ENCODE results near the gene CDH8.

The CDH8 gene

DNA sequence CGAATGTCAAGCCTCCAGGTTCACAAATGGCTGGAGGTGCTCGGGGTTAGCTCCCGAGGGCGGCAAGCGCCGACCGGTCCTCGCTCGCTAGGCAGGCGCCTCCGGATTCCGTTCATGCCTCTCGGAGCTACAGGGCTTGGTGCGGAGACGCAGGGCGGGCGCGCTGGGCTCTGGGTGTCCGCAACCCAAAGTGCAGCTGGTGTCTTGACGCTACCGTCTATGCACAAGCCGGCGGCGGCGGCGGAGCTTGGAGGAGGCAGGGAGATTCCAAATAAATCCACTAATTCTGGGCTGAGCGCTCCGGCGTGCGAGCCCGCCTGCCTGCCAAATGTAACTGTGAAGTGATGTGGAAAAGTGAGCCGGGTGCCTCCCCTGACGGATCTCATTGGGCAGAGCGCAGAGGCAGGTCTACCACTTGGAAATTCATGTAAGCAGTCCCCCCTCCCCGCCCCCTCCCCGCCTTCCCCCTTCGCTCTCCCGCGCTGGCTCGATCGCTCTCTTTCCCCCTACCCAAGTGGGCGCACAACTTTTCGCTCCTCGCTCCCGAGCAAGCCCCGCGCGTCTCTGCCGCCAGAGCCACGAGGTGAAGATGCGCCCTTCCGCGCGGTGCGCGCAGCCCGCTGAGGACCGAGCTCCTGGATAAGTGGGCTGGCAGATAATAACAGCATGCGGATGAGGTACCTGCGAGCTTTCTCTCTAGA is at the start of gene CDH8:
TSS of gene CDH8 (minus strand) at position 338 of the 701 bp plus-strand sequence. CDS start 15,035 bp downstream, outside the sequence.
- DNase-seq = no peak

DNA sequence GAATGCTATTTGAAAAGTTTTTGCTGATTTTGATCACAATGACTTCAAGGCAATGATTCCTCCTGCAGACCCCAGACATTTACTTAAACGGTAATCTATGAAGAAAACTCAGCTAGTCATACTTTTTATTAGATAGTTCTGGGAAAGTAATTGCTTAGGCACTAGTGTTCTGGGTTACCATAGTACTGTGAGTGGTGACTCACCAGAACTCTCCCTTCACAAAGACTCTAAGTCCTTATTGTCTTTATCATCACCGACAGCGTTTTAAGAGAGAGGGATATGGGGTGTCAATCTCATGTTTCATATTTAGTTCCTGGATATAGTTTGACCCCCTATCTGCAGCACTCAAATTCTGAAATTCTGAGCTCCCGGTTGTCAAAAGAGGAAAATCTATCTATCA is 43.0 kb upstream of the CDH8 start:
- no peak for DNase-seq

- no peak for DNase-seq
Measured at GRCh38 chr16:62077998-62078397, 41.8 kb upstream of the CDH8 start.

DNA sequence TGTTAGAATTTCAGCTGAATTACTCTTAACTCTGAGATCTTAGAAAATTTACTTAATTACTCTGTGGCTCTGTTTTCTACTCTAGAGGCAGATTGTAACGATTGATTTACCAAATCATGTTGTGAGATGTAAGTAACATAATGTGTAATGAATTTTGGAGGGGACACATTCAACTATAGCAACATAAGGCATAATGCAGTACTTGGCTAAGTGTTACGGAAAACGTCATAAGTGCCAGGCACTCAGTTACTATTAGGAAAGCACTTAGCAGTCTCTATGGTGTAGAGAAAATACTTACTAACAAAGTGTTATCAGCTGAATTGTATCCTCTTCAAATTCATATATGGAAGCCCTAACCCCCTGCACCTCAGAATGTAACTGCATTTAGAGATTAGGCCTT is 40.6 kb upstream of the CDH8 start:
- DNase-seq = no peak

DNA sequence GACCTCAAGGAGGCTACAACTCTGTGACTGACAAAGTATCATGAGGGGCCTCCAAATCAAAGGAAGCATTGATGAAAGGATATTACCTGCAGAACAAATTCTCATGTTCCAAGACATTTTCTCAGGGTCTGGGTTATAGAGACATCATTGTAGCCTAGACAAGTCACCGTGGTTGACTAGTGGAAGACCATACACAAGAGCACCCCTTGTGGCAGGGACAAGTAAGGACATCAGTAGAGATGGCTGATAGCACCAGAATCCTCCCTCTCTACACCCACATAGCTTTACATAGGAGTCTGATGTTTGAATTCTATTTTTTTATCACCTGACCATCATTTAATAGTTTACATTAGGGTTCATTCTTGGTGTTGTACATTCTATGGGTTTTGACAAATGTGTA is 32.5 kb upstream of the CDH8 start:
- DNase-seq = no peak

DNA sequence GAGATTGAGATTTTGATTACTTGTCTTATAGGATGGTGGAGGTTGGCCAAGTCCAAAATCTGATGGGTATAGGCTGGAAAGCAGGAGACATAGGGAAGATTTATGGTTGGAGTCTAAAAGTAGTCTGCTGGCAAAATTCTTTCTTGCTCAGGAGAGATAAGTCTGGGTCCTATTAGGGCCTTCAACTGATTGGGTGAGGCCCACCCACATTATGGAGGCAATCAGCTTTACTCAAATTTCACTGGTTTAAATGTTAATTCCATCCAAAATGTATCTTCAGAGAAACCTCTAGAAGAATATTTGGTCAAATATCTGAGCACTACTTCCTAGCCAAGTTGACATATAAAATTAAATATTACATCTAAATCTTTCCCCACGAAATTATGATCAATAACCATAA is 31.7 kb upstream of the CDH8 start:
- no peak for DNase-seq

DNA sequence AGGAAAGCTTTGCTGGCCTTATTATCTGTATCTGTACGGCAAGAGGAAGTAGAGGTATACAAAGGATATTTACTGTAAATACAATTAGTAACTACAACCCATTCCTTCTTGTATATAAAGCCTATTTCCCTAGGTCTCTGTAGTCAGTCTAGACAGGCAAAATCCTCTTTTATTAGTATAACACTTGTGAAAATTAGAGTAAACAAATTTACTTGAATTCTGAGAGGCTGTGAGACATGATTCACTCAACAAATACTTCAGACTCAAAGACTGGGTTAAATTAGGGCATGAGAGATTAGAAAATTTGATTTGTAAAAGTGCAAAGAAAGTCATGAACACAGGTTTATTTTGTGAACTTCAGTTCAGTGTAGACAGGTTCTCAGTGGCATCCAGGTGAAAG is 30.9 kb upstream of the CDH8 start:
- no peak for DNase-seq

GRCh38 chr16:62066747-62067146 is 30.5 kb upstream of the CDH8 start:
- DNase-seq = no peak

- no peak for DNase-seq
Measured at GRCh38 chr16:62064173-62064572, 27.9 kb upstream of the CDH8 start.

GRCh38 chr16:62060089-62060488 is 23.9 kb upstream of the CDH8 start:
- DNase-seq = no peak

DNA sequence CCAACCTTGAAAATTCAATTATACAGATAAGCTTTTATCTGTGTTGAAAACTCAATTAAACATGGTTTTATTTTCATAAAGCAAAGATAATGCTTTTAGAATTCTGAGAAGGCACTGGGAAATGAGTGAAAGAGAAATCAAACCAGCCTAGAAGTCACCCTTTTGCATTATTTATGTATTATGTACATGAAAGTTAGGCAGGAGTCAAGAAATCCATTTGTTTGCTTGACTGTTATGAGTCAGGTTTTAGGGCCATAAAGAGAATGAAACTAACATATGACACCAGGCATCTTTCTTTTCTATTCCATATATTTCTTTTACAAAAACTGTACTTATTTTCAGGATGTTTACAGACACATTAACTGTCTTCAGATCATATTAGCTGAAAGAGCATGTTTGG is 23.3 kb upstream of the CDH8 start:
- no peak for DNase-seq

DNA sequence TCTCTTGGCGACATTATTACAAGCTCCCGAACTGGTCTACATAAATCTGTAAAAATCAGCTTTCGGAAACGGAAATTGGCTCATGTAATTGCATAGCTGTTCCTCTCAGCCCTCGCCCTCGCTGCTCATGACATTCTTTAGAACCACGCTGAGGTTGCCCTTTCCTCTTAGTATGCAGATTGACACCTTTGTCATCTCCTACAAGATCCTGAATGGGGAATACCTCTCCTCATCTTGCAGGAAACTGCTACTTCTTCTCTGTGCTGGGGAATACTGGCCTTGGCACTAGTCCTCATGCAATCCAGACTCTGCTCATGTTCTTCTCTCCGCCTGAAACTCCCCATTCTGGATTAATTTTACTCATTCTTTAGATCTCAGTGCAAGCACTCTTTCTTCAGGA is 22.2 kb upstream of the CDH8 start:
- no peak for DNase-seq

DNA sequence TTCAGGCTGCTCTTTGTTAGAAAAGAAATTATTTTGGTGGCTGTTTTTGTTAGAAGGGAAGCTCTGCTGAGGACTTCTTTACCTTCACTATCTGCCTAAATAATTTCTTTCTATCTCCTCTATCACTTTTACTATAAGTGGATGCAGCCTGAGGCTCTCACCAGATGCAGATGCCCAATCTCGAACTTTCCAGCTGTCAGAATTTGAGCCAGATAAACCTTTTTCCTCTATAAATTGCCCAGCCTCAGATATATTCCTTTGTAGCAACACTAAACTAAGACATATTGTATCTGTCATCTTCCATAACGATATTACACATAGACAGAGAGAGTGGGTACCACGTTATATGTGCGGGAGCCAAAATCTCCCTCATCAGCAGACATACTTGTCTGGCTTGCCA is 15.7 kb upstream of the CDH8 start:
- no peak for DNase-seq

DNA sequence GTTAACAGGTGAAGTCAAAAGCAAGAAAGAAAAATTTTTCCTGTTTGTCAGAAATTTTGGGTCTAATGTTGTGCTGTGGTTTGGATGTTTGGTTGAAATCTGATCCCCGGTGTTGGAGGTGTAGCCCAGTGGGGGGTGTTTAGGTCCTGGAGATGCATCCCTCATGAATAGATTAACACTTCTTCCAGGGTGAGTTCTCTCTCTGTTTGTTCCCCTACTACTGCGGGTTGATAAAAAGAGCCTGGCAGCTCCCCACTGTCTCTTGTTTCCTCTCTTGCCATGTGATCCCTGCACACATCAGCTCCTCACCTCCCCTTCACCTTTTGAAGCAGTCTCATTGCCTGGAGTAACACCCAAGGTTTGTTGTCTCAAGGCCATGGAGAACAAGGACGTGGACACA is 14.6 kb upstream of the CDH8 start:
- no peak for DNase-seq

DNA sequence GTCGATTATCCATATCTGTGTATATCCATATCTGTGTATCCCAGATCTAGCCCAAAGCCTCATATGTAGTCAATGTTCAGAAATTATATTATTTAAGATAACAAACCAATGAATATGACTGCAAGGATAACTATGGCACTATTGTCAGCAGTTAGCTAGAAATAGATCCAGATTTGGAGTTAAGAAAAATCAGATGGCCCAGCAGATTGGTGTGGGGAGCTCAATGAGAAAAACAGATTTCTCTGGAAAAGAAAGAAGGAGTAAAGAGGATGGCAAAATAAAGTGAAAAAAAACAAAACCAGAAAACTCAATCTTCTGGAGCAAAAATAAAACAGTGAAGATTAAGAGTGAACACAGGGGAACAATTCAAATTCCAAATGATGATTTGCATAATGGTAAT is 10.6 kb upstream of the CDH8 start:
- no peak for DNase-seq

DNA sequence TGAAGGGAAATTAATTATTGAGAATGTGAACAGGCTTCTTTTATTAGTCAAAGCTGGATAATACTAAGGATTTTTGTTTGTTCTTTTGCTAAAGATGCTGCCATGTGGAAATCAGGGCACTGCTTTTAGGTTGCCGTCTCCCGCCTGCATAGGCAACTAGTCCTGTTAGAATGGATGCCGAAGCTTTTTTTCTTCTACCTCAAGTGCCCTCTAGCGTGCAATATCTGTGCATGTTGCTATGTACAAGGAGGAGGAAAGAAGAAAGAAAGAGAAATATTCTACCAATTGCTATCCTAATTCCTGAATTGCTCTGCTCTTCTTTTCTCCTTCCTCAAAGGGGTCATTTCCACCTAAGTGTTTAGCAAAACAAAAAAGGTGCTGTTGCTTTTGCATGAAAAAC is 5.2 kb upstream of the CDH8 start:
- DNase-seq = no peak

DNA sequence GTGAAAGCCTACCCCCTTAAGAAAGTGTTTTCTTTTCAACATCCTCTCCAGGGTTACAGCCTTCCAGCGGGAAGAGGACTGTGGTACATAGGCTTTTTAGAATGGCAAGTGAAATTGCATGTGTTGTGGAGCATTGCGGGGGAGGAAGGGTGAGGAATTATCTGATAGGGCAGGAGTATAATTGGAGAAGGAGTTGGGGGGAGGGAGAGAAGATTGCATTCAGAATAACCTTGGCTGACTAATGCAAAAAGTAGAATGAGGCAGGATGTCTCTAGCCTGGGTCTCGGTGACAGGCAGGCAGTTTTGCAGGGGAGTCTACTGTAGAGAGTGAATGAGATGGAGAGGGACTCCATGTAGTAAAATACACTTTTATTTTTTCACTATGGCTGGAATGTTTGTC is 2.4 kb upstream of the CDH8 start:
- no peak for DNase-seq

DNA sequence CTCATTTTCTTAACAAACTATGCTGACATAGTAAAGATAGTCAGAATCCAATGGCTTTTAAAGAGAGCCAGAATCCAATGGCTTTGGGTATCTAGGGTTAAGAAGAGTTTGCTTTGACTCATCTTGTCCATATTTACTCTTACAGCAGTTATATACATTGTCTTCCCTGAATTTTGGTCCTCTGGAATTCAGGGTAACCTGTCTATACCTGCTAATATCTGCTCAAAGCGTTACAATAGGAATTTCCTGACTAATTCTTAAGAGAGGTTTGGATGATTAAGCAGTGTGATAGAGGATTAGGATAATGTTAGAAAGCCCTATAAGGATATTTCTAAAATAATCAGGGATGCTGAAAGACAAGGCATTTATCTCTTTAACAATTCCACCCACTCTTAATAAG is 2.0 kb upstream of the CDH8 start:
- DNase-seq = no peak

DNA sequence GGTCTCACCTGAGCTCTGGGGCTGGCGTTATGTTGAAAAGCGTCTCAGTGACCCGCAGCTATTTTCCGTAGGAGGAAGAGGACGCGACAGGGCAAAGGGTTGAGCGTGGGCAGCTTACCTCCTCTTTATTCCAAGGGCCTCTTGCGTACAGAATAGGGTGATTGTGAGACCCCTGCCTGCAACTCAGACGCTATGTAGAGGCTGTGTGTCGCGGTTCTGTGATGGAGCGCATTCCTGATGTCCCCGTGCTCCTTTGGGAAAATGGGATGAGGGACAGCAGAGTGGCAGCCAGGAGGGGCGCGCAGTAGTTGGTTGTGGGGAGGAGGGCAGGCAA is 531 bp upstream of the CDH8 start:
- no peak for DNase-seq

DNA sequence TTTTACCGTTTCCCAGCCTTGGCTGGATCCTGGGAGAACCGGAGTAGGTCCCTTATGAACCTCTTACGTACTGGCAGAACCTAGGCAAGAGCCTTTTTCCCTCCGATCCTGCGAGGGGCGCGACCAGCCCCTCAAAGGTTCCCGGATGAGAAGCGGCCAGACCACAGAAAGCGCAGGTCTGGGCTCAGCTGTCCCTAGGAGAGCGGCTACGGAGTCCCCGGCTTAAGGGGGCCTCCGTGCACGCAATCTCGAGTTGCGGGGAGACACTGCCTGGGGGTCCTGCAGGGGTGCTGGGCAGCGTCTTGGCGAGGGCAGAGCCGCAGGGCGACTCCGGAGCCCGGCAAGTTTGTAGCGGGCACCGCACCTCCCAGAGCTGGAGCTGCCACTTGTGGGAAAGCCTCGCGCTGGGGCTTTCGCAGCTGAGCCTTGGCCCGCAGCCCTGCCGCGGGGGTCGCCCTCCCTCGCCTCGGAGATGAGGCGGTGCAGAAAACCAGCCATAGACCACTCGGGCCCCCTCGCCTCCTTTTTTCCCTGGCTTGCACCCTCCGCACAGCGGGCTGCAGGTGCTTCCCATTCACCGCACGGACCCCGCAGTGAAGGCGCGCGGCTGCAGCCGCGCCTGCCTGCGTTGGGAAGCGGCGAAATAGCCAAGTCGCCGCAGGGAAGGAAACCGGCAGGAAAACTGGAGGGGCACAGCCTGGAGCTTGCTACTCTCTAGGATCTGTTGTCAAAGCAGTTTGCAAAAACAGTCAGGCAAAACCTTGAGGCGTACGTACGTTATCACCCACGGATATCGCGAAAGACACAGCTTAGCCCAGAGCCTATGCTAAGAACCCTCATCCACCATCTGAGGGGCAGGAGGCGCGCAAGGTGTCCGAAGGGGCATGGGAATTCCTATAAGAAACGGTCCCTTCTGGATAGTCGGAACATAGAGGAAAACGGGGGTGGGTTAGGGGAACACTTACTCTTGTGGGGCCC is 834 bp downstream of the CDH8 start:
- no peak for DNase-seq

DNA sequence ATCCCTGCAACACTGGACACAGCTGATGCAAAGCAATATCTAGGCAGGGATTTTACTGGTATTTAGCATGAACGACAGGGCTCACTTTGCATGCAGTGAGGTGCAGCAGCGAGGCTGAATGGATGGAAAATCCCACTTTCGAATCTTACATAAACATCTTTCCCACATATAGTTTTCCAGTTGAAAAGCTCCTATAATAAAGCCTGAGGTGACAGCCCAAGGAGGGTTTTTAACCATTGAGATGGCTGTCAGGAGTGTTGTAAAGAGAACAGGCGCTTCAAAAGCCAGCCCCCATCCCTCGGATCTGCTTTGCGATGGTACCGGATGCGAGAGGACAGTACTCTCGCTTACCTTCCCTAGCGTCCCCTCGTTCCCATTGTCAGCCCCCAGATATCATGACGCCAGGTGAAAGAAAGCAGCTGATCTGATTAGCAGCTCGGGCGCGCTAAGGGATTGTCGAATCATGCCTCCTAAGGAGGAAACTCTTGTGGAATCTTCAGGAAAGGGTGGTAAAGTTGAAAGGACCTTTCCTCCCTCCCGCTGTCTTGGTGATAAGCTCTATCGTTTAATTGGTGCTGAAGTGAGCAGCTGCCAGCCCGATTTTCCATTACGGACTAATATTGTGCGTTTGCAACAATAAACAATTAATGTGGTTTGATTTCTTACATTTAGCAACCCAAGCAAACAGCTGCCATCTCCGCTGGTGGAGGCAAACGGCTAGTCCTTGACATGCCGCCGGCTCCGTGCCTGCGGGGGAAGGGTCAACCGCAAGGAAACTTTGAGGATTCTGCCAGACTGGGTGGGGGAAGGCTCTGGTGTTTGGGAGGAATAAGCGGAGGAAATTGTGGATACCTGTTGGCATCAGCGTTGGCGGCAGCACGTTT is 1.8 kb downstream of the CDH8 start:
- DNase-seq = no peak

GRCh38 chr16:62033065-62033464 is 3.2 kb downstream of the CDH8 start:
- no peak for DNase-seq

- no peak for DNase-seq
Measured at GRCh38 chr16:62029947-62030346, 6.3 kb downstream of the CDH8 start.
